Endothelial cell of umbilical vein (primary cell): ENCODE data around the gene PRLHR. TPM values are rescaled to one million over a fixed set of nuclear protein-coding genes. Genes with fewer than 3 reads are reported as not detected.

ENCODE experiments used
- BruUV-seq: library from RNA; stranded (reverse); fragments of 400-500 nt; replicated peaks from 2 replicates; lab custom pipeline; 2021; lab: Mats Ljungman, UMichigan
- CTCF ChIA-PET: fragments of 300-600, 350-600 bp; sonication (Branson Sonifier 250); formaldehyde crosslinking; loops from one replicate; lab custom pipeline; 2021; ENCODE audit warnings: antibody characterized with exemption, inconsistent platforms; lab: Charles Lee
- POLR2A ChIA-PET: fragments of 300-600, 350-600 bp; sonication (Branson Sonifier 250); formaldehyde crosslinking; loops from one replicate; lab custom pipeline; 2021; ENCODE audit warnings: antibody characterized with exemption, inconsistent platforms; lab: Charles Lee
- DNase-seq: peaks from one replicate; pipeline ENCODE4 v3.0.0-alpha.2; 2011; ENCODE audit warnings: low read depth, low spot score
- FAIRE-seq: peaks from 2 replicates; lab custom pipeline; 2011; peaks lifted over from hg19 to GRCh38; lab: Jason Lieb, UNC
- H2AFZ ChIP-seq: 2 replicates; pipeline ENCODE4 v1.6.0; 2012; ENCODE audit warnings: low read depth, low read length, control low read depth, inconsistent platforms
- H3K27ac ChIP-seq: 2 replicates; pipeline ENCODE4 v1.5.1; 2011; ENCODE audit warnings: low read depth, mild to moderate bottlenecking, control low read depth, low read length, moderate library complexity; ENCODE audit not compliant: insufficient read depth
- H3K27me3 ChIP-seq, 2 experiments: 2 replicates each; pipeline versions ENCODE4 v1.6.0 to v1.6.1; 2011; ENCODE audit warnings: low read length in 2 of 2, mixed read lengths in 1 of 2; ENCODE audit not compliant: control insufficient read depth in 2 of 2, insufficient read depth in 2 of 2
- H3K36me3 ChIP-seq, 2 experiments: 2 replicates in 1 of 2; 3 replicates in 1 of 2; pipeline ENCODE4 v1.5.1; 2011; ENCODE audit warnings: low read length in 2 of 2, mild to moderate bottlenecking in 1 of 2, moderate library complexity in 1 of 2; ENCODE audit not compliant: control insufficient read depth in 2 of 2, insufficient read depth in 2 of 2; ENCODE audit errors: extremely low read depth in 1 of 2
- H3K4me1 ChIP-seq: 3 replicates; pipeline ENCODE4 v1.5.1; 2011; ENCODE audit warnings: mild to moderate bottlenecking, low read length; ENCODE audit not compliant: control insufficient read depth, insufficient read depth; ENCODE audit errors: extremely low read depth
- H3K4me2 ChIP-seq: 2 replicates; pipeline ENCODE4 v1.6.1; 2011; ENCODE audit warnings: low read length, control low read depth, mixed read lengths; ENCODE audit not compliant: insufficient read depth
- H3K4me3 ChIP-seq, 3 experiments: fragments of 200-600 bp in 1 of 3; sonication (generic), shearing (Covaris generic) in 1 of 3; replicated peaks in 1 of 3; 2 replicates each; pipeline ENCODE4 v1.5.1; 2011 to 2016; ENCODE audit warnings: control low read depth in 3 of 3, low read length in 3 of 3, mild to moderate bottlenecking in 2 of 3, inconsistent platforms in 1 of 3, low read depth in 1 of 3, moderate library complexity in 1 of 3; ENCODE audit not compliant: insufficient read depth in 1 of 3
- H3K79me2 ChIP-seq: 2 replicates; pipeline ENCODE4 v1.6.0; 2012; ENCODE audit warnings: low read length, inconsistent platforms; ENCODE audit not compliant: control insufficient read depth, insufficient read depth
- H3K9ac ChIP-seq: replicated peaks from 2 replicates; pipeline ENCODE3; 2011; ENCODE audit warnings: low read length, control low read depth; ENCODE audit not compliant: insufficient read depth; ENCODE audit errors: extremely low read depth
- H3K9me1 ChIP-seq: replicated peaks from 3 replicates; pipeline ENCODE4 v1.6.0; 2011; ENCODE audit warnings: mild to moderate bottlenecking, low read length; ENCODE audit not compliant: control insufficient read depth, insufficient read depth; ENCODE audit errors: extremely low read depth
- H3K9me3 ChIP-seq: replicated peaks from 2 replicates; pipeline ENCODE4 v1.5.1; 2012; ENCODE audit warnings: low read length, inconsistent platforms; ENCODE audit not compliant: control insufficient read depth, insufficient read depth
- H4K20me1 ChIP-seq: replicated peaks from 2 replicates; pipeline ENCODE3; 2011; ENCODE audit warnings: mild to moderate bottlenecking, low read length; ENCODE audit not compliant: control insufficient read depth, insufficient read depth; ENCODE audit errors: extremely low read depth
- CTCF ChIP-seq, 2 donors: IDR thresholded peaks; 1 replicate in 1 of 2; 2 replicates in 1 of 2; pipeline ENCODE4 v1.5.1; 2011; ENCODE audit warnings: low read length in 2 of 2, mild to moderate bottlenecking in 2 of 2, moderate library complexity in 2 of 2, control low read depth in 1 of 2, inconsistent platforms in 1 of 2, low read depth in 1 of 2; ENCODE audit not compliant: insufficient read depth in 1 of 2; ENCODE audit errors: extremely low read depth in 1 of 2
- EZH2 ChIP-seq: IDR thresholded peaks from 2 replicates; pipeline ENCODE4 v1.6.1; 2012; ENCODE audit warnings: borderline replicate concordance, low read depth, mild to moderate bottlenecking, moderate library complexity, low read length, inconsistent platforms; ENCODE audit not compliant: severe bottlenecking
- FOS ChIP-seq: IDR thresholded peaks from 2 replicates; pipeline ENCODE4 v1.6.1; 2011; ENCODE audit warnings: mild to moderate bottlenecking, low read length, moderate library complexity, borderline replicate concordance; ENCODE audit not compliant: insufficient read depth
- GATA2 ChIP-seq: IDR thresholded peaks from 2 replicates; pipeline ENCODE4 v1.7.0; 2011; ENCODE audit warnings: low read depth, mild to moderate bottlenecking, moderate library complexity, mixed read lengths, low read length; ENCODE audit not compliant: insufficient read length, insufficient read depth
- JUN ChIP-seq: IDR thresholded peaks from 2 replicates; pipeline ENCODE4 v1.6.1; 2011; ENCODE audit warnings: borderline replicate concordance, low read depth; ENCODE audit not compliant: insufficient read length, insufficient read depth
- MAX ChIP-seq: IDR thresholded peaks from 2 replicates; pipeline ENCODE4 v1.6.1; 2011; ENCODE audit not compliant: insufficient read depth, insufficient read length
- MYC ChIP-seq: IDR thresholded peaks from one replicate; pipeline ENCODE4 v1.6.1; 2011; ENCODE audit warnings: mild to moderate bottlenecking, low read depth, low read length
- POLR2A ChIP-seq: IDR thresholded peaks from 2 replicates; pipeline ENCODE4 v1.6.1; 2012; ENCODE audit warnings: low read depth, mild to moderate bottlenecking, control low read depth, low read length
- POLR2AphosphoS5 ChIP-seq: IDR thresholded peaks from 2 replicates; pipeline ENCODE4 v1.6.1; 2012; ENCODE audit warnings: low read depth, mild to moderate bottlenecking, control low read depth, low read length, moderate library complexity; ENCODE audit not compliant: insufficient read depth
- dilution Hi-C: fragments of 300-500 bp; cut with MboI; formaldehyde crosslinking; loops from one replicate; pipeline ENCODE4 v1.15.0; 2019; ENCODE audit warnings: low sequenced_read_pairs; ENCODE audit not compliant: extremely low pct_ligation_motif_present
- intact Hi-C: fragments of 100-400 bp; cut with micrococcal nuclease; formaldehyde crosslinking; loops from one replicate; pipeline ENCODE4 v1.10.0; 2022
- polyA plus RNA-seq, 4 experiments: library from polyadenylated mRNA; depleted of rRNA in 3 of 4; stranded (reverse) in 3 of 4; unstranded in 1 of 4; fragments of >200 nt; gene quantifications; 2 replicates each; pipeline versions ENCODE4 v1.2.1 to v1.2.3, GENCODE V29; 2011 to 2012; ENCODE audit warnings: missing spikeins in 1 of 4
- total RNA-seq: library from RNA; stranded (reverse); gene quantifications from 2 replicates; pipeline ENCODE4 v1.2.3, GENCODE V29; 2021

The PRLHR gene
- total and polyA plus RNA-seq, 2 donors (not counting 3 experiments of a cell fraction or from before 2014, with no cell fraction given), result not detected

GRCh38 chr10:118624747-118625146 is 29.3 kb upstream of the PRLHR start:
- dilution Hi-C loops, result no loop called here
- no peaks in the 10 kb centered on the region for H3K79me2 ChIP-seq
- POLR2A ChIA-PET, result no interaction called here

More at GRCh38 chr10:118624747-118625146, 29.3 kb upstream of the PRLHR start:
- FAIRE-seq (no peak), DNase-seq (no peak)
- no TSS peak for BruUV-seq
- H3K27me3 ChIP-seq, result peaks cover 0 to 2% of the 10 kb centered on the region in 2 experiments
- H3K27ac ChIP-seq, result no peak overlapping the region
- no peaks in the 10 kb centered on the region for H3K4me1 ChIP-seq
- intact Hi-C loops, result no loop called here
- no peak overlapping the region for H2AFZ ChIP-seq
- no peaks in the 10 kb centered on the region for H3K9me1 ChIP-seq
- H4K20me1 ChIP-seq, result no peaks in the 10 kb centered on the region
- CTCF ChIA-PET, result no interaction called here
- no peak overlapping the region for H3K4me3 ChIP-seq
- no peak overlapping the region for H3K4me2 ChIP-seq
- H3K9ac ChIP-seq, result no peak overlapping the region
- H3K9me3 ChIP-seq, result no peaks in the 10 kb centered on the region
- no peaks in the 10 kb centered on the region for H3K36me3 ChIP-seq
- TF ChIP-seq FOS, result no peak
- TF ChIP-seq MAX, result no peak
- TF ChIP-seq JUN, result no peak
- TF ChIP-seq EZH2, result no peak
- no peak for TF ChIP-seq POLR2AphosphoS5
- no peak for TF ChIP-seq MYC
- no peak for TF ChIP-seq POLR2A
- TF ChIP-seq CTCF (IDR thresholded peaks at IDR 0.05; ENCODE audit: extremely low read depth in 1 of 2, insufficient read depth in 1 of 2, low read depth in 1 of 2, low read length in 2 of 2), result no peak
- TF ChIP-seq GATA2, result no peak
